WTC11 (cell line): ENCODE results near the gene CNDP1. TPM values are rescaled to one million over a fixed set of nuclear protein-coding genes. Genes with fewer than 3 reads are reported as not detected.
A peak's percentile ranks its signal among the peaks of the same experiment; 100 is the strongest.

ENCODE experiments used
- ATAC-seq: fragments of 200-7000 bp; cut with Tn5 transposase; 2 replicates; pipeline ENCODE4 v1.10.0; 2021; ENCODE audit warnings: mild to moderate bottlenecking, moderate library complexity
- CTCF ChIA-PET: fragments of 300-600 bp; sonication (Branson Sonifier 250); formaldehyde crosslinking; loops from one replicate; lab custom pipeline; 2021; ENCODE audit warnings: antibody characterized with exemption; lab: Charles Lee
- POLR2A ChIA-PET: fragments of 350-600 bp; sonication (Branson Sonifier 250); formaldehyde crosslinking; loops from one replicate; lab custom pipeline; 2021; ENCODE audit warnings: antibody characterized with exemption; lab: Charles Lee
- DNase-seq: peaks from one replicate; pipeline ENCODE4 v3.0.0; 2021; ENCODE audit warnings: low spot score
- H3K27ac Mint-ChIP-seq: 2 replicates; pipeline ENCODE4 v1.8.0; 2021; ENCODE audit warnings: mixed read lengths
- H3K27me3 Mint-ChIP-seq: 2 replicates; pipeline ENCODE4 v1.8.0; 2021; ENCODE audit warnings: low read depth, mild to moderate bottlenecking, moderate library complexity, mixed read lengths
- H3K36me3 Mint-ChIP-seq: 2 replicates; pipeline ENCODE4 v1.8.0; 2021; ENCODE audit warnings: mixed read lengths
- H3K4me1 Mint-ChIP-seq: 2 replicates; pipeline ENCODE4 v1.8.0; 2022; ENCODE audit warnings: mixed read lengths
- H3K4me3 Mint-ChIP-seq: 2 replicates; pipeline ENCODE4 v1.8.0; 2021; ENCODE audit warnings: mild to moderate bottlenecking, moderate library complexity, mixed read lengths
- H3K9me3 Mint-ChIP-seq: 2 replicates; pipeline ENCODE4 v1.8.0; 2021; ENCODE audit warnings: mixed read lengths
- ETV6 ChIP-seq: sonication (generic); formaldehyde crosslinking; IDR thresholded peaks from 2 replicates; pipeline ENCODE4 v1.8.1; 2022; ENCODE audit warnings: mild to moderate bottlenecking, missing genetic modification reagents
- GRHL2 ChIP-seq: fragments of 250-450 bp; sonication (Bioruptor Pico); IDR thresholded peaks from 2 replicates; pipeline ENCODE4 v1.8.0; 2022; ENCODE audit warnings: mild to moderate bottlenecking, moderate library complexity; ENCODE audit not compliant: insufficient replicate concordance, severe bottlenecking
- IRF2 ChIP-seq: sonication (generic); formaldehyde crosslinking; IDR thresholded peaks from 2 replicates; pipeline ENCODE4 v1.8.0; 2022; ENCODE audit warnings: low read depth, missing genetic modification reagents, borderline replicate concordance
- NFATC4 ChIP-seq: fragments of 250-450 bp; sonication (Bioruptor Pico); IDR thresholded peaks from 2 replicates; pipeline ENCODE4 v1.9.0; 2021; ENCODE audit warnings: mild to moderate bottlenecking
- NR2C2 ChIP-seq: sonication (generic); formaldehyde crosslinking; IDR thresholded peaks from 2 replicates; pipeline ENCODE4 v1.8.0; 2022; ENCODE audit warnings: mild to moderate bottlenecking, missing genetic modification reagents
- OVOL2 ChIP-seq: fragments of 250-450 bp; sonication (Bioruptor Pico); IDR thresholded peaks from 2 replicates; pipeline ENCODE4 v1.9.0; 2021; ENCODE audit warnings: mild to moderate bottlenecking, borderline replicate concordance
- PRRX2 ChIP-seq: fragments of 250-450 bp; sonication (Bioruptor Pico); IDR thresholded peaks from 2 replicates; pipeline ENCODE4 v1.8.0; 2021; ENCODE audit warnings: mild to moderate bottlenecking
- SMAD3 ChIP-seq: sonication (generic); formaldehyde crosslinking; IDR thresholded peaks from 2 replicates; pipeline ENCODE4 v1.8.0; 2022; ENCODE audit warnings: missing genetic modification reagents, mild to moderate bottlenecking, borderline replicate concordance
- TP53 ChIP-seq: sonication (generic); formaldehyde crosslinking; IDR thresholded peaks from 2 replicates; pipeline ENCODE4 v1.8.1; 2023; ENCODE audit warnings: mild to moderate bottlenecking, missing genetic modification reagents
- ZNF121 ChIP-seq: sonication (generic); formaldehyde crosslinking; IDR thresholded peaks from 2 replicates; pipeline ENCODE4 v1.8.0; 2023; ENCODE audit warnings: missing genetic modification reagents
- ZNF317 ChIP-seq: sonication (generic); formaldehyde crosslinking; IDR thresholded peaks from 2 replicates; pipeline ENCODE4 v1.8.1; 2023; ENCODE audit warnings: low read depth, mild to moderate bottlenecking, moderate library complexity, missing genetic modification reagents, borderline replicate concordance
- total RNA-seq: library from RNA; stranded (reverse); gene quantifications from 3 replicates; pipeline ENCODE4 v1.2.3, GENCODE V29; 2021
- TF ChIP-seq, protein P1 (sequence below): sonication (generic); formaldehyde crosslinking; IDR thresholded peaks from 2 replicates; pipeline ENCODE4 v1.8.1; 2022; ENCODE audit warnings: missing genetic modification reagents, borderline replicate concordance
- TF ChIP-seq, protein P2 (sequence below): sonication (generic); formaldehyde crosslinking; conservative IDR thresholded peaks from 2 replicates; pipeline ENCODE4 v1.8.1; 2022; ENCODE audit warnings: mild to moderate bottlenecking, missing genetic modification reagents
- TF ChIP-seq, protein P3 (sequence below): fragments of 250-450 bp; sonication (Bioruptor Pico); IDR thresholded peaks from 2 replicates; pipeline ENCODE4 v1.8.0; 2021; ENCODE audit warnings: mild to moderate bottlenecking
- TF ChIP-seq, protein P4 (sequence below): sonication (generic); formaldehyde crosslinking; IDR thresholded peaks from 2 replicates; pipeline ENCODE4 v1.8.1; 2022; ENCODE audit warnings: low read depth, missing genetic modification reagents, borderline replicate concordance
- TF ChIP-seq, protein P5 (sequence below): fragments of 250-450 bp; sonication (Bioruptor Pico); IDR thresholded peaks from 2 replicates; pipeline ENCODE4 v1.9.0; 2021; ENCODE audit warnings: mild to moderate bottlenecking, borderline replicate concordance
- TF ChIP-seq, protein P6 (sequence below): sonication (generic); formaldehyde crosslinking; IDR thresholded peaks from 2 replicates; pipeline ENCODE4 v1.8.1; 2023; ENCODE audit warnings: mild to moderate bottlenecking, missing genetic modification reagents, borderline replicate concordance
- TF ChIP-seq, protein P7 (sequence below): sonication (generic); formaldehyde crosslinking; IDR thresholded peaks from 2 replicates; pipeline ENCODE4 v1.8.0; 2023; ENCODE audit warnings: missing genetic modification reagents, mild to moderate bottlenecking, borderline replicate concordance

CNDP1 gene
- total RNA-seq, 1 experiment from 2014 or later: 0.28 TPM

DNA sequence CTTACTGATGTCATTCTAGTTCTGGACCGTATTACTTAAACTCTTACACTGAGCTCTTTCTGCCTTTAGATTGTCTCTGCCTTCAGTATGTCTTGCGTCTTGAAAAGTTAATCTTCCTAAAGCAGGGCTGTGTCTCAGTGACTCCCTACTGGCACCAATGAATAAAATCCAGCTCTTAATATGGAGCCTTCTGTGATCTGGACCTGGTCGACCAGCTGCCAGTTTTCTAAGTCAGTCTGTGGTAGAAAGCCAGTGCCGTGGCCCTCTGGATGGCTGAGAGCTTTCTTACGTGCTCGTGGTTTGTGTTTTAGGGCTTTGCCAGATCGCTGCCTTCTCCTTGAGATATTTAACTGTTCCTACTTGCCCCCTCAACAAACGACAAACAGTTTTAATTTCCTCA, 90.2 kb downstream of the CNDP1 start:
- Mint-ChIP-seq H3K27ac (no peak overlapping the region), H3K9me3 (no peaks in the 10 kb centered on the region), H3K4me3 (no peak overlapping the region), H3K27me3 (no peaks in the 10 kb centered on the region), H3K4me1 (peaks cover 7% of the 10 kb centered on the region), H3K36me3 (no peaks in the 10 kb centered on the region)
- TF ChIP-seq, protein P1, sequence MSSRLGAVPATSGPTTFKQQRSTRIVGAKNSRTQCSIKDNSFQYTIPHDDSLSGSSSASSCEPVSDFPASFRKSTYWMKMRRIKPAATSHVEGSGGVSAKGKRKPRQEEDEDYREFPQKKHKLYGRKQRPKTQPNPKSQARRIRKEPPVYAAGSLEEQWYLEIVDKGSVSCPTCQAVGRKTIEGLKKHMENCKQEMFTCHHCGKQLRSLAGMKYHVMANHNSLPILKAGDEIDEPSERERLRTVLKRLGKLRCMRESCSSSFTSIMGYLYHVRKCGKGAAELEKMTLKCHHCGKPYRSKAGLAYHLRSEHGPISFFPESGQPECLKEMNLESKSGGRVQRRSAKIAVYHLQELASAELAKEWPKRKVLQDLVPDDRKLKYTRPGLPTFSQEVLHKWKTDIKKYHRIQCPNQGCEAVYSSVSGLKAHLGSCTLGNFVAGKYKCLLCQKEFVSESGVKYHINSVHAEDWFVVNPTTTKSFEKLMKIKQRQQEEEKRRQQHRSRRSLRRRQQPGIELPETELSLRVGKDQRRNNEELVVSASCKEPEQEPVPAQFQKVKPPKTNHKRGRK (CRISPR knock-in tag): no peak
- TF ChIP-seq NR2C2 (no peak), NFATC4 (CRISPR knock-in tag) (no peak), OVOL2 (CRISPR knock-in tag) (no peak), TP53 (CRISPR knock-in tag) (no peak), PRRX2 (CRISPR knock-in tag) (no peak), IRF2 (no peak), ZNF317 (CRISPR knock-in tag) (no peak), ZNF121 (CRISPR knock-in tag) (no peak)
- TF ChIP-seq, protein P2, sequence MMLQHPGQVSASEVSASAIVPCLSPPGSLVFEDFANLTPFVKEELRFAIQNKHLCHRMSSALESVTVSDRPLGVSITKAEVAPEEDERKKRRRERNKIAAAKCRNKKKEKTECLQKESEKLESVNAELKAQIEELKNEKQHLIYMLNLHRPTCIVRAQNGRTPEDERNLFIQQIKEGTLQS (CRISPR knock-in tag): no peak
- TF ChIP-seq, protein P3, sequence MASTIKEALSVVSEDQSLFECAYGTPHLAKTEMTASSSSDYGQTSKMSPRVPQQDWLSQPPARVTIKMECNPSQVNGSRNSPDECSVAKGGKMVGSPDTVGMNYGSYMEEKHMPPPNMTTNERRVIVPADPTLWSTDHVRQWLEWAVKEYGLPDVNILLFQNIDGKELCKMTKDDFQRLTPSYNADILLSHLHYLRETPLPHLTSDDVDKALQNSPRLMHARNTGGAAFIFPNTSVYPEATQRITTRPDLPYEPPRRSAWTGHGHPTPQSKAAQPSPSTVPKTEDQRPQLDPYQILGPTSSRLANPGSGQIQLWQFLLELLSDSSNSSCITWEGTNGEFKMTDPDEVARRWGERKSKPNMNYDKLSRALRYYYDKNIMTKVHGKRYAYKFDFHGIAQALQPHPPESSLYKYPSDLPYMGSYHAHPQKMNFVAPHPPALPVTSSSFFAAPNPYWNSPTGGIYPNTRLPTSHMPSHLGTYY: no peak
- TF ChIP-seq, protein P4, sequence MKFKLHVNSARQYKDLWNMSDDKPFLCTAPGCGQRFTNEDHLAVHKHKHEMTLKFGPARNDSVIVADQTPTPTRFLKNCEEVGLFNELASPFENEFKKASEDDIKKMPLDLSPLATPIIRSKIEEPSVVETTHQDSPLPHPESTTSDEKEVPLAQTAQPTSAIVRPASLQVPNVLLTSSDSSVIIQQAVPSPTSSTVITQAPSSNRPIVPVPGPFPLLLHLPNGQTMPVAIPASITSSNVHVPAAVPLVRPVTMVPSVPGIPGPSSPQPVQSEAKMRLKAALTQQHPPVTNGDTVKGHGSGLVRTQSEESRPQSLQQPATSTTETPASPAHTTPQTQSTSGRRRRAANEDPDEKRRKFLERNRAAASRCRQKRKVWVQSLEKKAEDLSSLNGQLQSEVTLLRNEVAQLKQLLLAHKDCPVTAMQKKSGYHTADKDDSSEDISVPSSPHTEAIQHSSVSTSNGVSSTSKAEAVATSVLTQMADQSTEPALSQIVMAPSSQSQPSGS: no peak
- TF ChIP-seq, protein P5, sequence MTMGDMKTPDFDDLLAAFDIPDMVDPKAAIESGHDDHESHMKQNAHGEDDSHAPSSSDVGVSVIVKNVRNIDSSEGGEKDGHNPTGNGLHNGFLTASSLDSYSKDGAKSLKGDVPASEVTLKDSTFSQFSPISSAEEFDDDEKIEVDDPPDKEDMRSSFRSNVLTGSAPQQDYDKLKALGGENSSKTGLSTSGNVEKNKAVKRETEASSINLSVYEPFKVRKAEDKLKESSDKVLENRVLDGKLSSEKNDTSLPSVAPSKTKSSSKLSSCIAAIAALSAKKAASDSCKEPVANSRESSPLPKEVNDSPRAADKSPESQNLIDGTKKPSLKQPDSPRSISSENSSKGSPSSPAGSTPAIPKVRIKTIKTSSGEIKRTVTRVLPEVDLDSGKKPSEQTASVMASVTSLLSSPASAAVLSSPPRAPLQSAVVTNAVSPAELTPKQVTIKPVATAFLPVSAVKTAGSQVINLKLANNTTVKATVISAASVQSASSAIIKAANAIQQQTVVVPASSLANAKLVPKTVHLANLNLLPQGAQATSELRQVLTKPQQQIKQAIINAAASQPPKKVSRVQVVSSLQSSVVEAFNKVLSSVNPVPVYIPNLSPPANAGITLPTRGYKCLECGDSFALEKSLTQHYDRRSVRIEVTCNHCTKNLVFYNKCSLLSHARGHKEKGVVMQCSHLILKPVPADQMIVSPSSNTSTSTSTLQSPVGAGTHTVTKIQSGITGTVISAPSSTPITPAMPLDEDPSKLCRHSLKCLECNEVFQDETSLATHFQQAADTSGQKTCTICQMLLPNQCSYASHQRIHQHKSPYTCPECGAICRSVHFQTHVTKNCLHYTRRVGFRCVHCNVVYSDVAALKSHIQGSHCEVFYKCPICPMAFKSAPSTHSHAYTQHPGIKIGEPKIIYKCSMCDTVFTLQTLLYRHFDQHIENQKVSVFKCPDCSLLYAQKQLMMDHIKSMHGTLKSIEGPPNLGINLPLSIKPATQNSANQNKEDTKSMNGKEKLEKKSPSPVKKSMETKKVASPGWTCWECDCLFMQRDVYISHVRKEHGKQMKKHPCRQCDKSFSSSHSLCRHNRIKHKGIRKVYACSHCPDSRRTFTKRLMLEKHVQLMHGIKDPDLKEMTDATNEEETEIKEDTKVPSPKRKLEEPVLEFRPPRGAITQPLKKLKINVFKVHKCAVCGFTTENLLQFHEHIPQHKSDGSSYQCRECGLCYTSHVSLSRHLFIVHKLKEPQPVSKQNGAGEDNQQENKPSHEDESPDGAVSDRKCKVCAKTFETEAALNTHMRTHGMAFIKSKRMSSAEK: no peak
- ATAC-seq (peak; percentile 14; the same call in 1 of the 2 replicates), DNase-seq (no peak)
- ChIA-PET POLR2A (no interaction called here), CTCF (interaction anchor here (1.3 to 1.8 kb wide), 4 partner anchors 28 to 708 kb away, joined by 3 to 6 read pairs (median 4); no protein-coding TSS in a partner anchor)

DNA sequence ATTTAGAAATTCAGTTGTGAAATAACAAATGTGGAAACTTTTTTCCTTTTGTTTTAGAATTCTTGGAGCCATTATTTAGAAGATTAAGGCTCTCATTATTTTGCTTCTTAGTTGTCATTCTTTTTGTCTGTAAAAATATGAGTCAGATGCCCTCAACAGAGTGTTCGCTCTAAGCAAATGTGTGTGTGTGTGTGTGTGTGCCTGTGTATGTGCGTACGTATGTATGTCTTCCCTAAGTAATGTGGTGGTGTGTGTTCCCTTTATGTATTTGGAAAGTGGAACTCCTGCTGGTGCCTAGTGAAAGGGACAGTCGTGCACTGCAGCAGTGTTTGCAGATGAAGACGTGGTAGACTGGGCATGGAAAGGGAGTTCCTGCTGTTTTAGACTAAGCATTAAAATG, 90.9 kb downstream of the CNDP1 start:
- Mint-ChIP-seq H3K27me3 (no peaks in the 10 kb centered on the region), H3K9me3 (no peaks in the 10 kb centered on the region), H3K4me3 (no peak overlapping the region), H3K36me3 (no peaks in the 10 kb centered on the region), H3K27ac (peak overlapping the region; percentile 24; the same call in 1 of the 2 replicates), H3K4me1 (peaks cover 6% of the 10 kb centered on the region)
- TF ChIP-seq ETV6 (CRISPR knock-in tag): no peak
- TF ChIP-seq SMAD3: no peak
- TF ChIP-seq, protein P6, sequence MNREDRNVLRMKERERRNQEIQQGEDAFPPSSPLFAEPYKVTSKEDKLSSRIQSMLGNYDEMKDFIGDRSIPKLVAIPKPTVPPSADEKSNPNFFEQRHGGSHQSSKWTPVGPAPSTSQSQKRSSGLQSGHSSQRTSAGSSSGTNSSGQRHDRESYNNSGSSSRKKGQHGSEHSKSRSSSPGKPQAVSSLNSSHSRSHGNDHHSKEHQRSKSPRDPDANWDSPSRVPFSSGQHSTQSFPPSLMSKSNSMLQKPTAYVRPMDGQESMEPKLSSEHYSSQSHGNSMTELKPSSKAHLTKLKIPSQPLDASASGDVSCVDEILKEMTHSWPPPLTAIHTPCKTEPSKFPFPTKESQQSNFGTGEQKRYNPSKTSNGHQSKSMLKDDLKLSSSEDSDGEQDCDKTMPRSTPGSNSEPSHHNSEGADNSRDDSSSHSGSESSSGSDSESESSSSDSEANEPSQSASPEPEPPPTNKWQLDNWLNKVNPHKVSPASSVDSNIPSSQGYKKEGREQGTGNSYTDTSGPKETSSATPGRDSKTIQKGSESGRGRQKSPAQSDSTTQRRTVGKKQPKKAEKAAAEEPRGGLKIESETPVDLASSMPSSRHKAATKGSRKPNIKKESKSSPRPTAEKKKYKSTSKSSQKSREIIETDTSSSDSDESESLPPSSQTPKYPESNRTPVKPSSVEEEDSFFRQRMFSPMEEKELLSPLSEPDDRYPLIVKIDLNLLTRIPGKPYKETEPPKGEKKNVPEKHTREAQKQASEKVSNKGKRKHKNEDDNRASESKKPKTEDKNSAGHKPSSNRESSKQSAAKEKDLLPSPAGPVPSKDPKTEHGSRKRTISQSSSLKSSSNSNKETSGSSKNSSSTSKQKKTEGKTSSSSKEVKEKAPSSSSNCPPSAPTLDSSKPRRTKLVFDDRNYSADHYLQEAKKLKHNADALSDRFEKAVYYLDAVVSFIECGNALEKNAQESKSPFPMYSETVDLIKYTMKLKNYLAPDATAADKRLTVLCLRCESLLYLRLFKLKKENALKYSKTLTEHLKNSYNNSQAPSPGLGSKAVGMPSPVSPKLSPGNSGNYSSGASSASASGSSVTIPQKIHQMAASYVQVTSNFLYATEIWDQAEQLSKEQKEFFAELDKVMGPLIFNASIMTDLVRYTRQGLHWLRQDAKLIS (CRISPR knock-in tag): no peak
- no peak for TF ChIP-seq NFATC4 (CRISPR knock-in tag)
- TF ChIP-seq, protein P7, sequence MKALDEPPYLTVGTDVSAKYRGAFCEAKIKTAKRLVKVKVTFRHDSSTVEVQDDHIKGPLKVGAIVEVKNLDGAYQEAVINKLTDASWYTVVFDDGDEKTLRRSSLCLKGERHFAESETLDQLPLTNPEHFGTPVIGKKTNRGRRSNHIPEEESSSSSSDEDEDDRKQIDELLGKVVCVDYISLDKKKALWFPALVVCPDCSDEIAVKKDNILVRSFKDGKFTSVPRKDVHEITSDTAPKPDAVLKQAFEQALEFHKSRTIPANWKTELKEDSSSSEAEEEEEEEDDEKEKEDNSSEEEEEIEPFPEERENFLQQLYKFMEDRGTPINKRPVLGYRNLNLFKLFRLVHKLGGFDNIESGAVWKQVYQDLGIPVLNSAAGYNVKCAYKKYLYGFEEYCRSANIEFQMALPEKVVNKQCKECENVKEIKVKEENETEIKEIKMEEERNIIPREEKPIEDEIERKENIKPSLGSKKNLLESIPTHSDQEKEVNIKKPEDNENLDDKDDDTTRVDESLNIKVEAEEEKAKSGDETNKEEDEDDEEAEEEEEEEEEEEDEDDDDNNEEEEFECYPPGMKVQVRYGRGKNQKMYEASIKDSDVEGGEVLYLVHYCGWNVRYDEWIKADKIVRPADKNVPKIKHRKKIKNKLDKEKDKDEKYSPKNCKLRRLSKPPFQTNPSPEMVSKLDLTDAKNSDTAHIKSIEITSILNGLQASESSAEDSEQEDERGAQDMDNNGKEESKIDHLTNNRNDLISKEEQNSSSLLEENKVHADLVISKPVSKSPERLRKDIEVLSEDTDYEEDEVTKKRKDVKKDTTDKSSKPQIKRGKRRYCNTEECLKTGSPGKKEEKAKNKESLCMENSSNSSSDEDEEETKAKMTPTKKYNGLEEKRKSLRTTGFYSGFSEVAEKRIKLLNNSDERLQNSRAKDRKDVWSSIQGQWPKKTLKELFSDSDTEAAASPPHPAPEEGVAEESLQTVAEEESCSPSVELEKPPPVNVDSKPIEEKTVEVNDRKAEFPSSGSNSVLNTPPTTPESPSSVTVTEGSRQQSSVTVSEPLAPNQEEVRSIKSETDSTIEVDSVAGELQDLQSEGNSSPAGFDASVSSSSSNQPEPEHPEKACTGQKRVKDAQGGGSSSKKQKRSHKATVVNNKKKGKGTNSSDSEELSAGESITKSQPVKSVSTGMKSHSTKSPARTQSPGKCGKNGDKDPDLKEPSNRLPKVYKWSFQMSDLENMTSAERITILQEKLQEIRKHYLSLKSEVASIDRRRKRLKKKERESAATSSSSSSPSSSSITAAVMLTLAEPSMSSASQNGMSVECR (CRISPR knock-in tag): no peak
- TF ChIP-seq GRHL2: no peak
- no peak for TF ChIP-seq OVOL2 (CRISPR knock-in tag)
- ChIA-PET CTCF (interaction anchor here (1.8 kb wide), 1 partner anchor 73 kb away, joined by 5 read pairs; no protein-coding TSS in a partner anchor), POLR2A (no interaction called here)
- DNase-seq (no peak), ATAC-seq (no peak)
